SHP77 treated with DMSO at 0.1 percent for 48 hours (cell line): Measurements from ENCODE around the gene POC1A.

Experiments
- DNase-seq: peaks from one replicate; lab custom pipeline; 2025; lab: John Stamatoyannopoulos, UW

Gene POC1A

DNA sequence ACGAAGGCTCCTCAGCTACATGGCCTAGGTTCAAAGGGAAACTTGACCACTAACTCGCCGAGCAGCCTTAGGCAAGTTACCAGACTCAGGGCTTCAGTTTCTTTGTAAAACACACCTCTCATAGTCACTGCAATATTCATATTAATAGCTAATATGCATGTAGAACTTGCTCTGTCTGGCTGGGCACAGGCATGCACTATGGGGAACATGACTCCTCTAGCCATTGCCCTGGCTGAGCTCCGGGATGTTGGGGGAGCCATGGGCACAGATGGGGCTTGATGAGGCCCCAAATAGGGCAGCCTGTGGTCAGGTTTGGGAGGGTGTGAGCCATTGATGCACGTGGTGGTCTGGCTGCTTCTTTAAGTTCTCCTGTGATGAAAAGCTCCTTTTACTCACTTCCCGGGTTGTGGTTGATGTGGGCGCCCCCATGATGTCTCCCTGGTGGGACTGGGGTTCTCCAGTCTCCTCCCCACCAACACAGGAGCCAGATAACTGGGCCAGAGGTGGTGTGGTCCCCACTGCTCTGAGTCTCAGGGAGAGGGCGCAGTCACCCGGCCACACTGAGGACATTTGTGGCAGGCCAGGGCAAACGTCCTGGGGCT lies 68.4 kb downstream of the POC1A start:
- DNase-seq, result no peak

DNA sequence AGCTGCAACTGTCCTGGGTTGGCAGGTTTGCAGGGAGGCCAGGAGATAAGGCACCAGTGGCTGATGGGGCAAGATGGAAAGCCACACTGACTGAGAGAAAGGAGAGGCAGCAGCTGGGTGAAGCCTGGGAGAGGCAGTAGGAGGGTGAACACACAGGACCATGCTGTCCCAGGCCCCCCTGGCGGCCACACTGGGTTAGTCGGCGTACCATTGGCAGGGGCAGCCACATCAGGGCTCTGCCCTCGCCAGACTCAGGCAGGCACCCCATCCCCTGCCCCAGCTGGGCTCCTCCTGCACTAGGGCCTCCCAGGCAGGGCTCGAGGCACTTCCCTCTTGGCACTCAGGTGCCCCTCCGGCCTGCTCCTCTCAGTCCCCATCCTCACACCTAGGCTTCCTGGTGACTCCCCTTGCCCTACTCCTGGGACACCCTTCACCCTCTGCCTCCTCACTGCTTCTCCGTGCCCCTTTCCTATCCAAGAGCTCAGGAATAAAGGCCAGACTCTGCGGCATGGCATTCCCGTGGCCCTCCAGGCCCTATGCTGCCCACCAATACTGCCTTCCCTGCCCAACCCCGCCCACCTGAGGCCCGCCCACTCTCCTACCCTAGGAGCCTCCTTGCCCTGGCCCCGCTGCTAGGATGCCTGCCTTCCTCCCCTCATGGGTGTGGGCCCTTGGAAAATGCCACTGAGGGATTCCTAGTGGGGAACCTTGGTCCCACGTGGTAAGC lies 69.1 kb downstream of the POC1A start:
- DNase-seq, result no peak

DNA sequence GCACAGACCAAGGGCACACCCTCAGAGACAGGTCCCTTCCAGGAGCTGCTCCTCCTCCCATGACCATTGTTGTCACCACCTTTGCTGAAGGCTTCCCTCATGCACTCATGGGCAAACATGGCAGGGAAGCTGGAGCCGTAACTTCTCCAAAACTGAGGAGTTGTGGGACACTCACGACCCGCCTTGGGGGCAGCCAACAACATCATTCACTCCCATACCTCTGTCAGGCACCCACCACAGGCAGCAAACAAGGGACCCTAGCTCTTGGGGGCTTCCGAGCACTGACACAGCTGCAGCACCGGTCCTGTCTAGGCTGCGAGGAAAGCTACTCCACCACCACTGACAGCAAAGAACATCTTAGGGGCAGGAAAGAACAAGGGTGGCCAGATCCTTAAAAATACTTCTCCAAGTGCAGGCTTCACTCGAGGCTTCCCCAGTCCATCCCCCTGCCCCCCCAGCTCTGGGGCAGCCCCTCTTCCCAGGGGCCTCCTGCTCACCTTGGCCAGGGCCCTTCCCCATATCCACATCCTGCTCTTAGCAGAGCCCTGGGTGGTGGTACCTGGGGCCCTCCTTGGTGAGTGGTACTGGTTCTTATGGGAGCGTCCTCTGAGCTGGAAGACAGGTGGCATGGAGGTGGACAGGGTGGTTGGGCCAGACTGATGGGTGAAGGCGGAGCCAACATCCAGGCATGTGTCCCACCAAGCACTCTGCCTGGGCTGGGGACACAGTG lies 69.8 kb downstream of the POC1A start:
- DNase-seq, result no peak

DNA sequence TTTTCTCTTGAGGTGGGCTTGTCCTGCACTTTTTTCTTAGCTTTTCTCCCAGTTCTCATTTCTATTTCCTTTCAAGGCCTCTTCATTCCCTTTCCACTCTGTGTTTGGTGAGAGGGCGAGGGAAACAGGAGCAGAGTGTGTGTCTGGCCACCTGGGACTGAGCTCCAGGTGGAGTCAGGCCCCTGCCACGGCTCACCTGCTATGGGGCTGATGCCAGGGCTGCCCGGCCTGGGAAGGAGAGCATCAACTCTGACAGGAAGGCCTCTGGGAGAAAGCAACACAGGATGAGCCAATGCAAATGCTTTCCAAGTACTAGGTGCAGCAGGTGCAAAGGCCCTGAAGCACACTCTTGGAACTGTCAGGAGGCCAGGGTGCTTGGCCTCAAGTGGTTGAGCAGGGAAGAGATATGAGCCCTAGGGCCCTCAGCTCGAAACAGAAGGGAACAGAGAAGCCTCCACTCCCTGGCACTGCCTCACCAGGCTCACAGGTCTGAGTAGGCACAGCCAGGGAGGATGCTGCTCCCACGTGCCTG lies 70.6 kb downstream of the POC1A start:
- no peak for DNase-seq

DNA sequence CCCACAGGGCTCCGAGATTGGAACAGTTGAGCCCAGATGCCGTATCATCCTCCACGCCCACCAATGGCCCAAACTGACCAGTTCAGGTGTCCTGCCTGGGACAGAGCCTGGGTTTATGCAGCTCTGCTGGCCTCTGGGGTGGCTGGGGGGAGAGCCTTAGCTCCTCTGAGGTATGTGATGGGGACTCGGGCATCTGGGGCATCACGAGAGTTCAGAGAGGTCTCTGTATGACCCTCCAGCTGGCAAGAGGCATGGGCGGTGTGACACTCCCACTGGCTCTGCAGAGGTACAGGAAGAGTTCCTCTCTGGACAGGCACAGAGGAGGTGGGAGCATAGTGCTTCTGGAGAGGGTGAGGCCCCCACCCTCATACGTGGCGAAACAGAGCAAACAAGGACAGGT lies 71.3 kb downstream of the POC1A start:
- no peak for DNase-seq

DNA sequence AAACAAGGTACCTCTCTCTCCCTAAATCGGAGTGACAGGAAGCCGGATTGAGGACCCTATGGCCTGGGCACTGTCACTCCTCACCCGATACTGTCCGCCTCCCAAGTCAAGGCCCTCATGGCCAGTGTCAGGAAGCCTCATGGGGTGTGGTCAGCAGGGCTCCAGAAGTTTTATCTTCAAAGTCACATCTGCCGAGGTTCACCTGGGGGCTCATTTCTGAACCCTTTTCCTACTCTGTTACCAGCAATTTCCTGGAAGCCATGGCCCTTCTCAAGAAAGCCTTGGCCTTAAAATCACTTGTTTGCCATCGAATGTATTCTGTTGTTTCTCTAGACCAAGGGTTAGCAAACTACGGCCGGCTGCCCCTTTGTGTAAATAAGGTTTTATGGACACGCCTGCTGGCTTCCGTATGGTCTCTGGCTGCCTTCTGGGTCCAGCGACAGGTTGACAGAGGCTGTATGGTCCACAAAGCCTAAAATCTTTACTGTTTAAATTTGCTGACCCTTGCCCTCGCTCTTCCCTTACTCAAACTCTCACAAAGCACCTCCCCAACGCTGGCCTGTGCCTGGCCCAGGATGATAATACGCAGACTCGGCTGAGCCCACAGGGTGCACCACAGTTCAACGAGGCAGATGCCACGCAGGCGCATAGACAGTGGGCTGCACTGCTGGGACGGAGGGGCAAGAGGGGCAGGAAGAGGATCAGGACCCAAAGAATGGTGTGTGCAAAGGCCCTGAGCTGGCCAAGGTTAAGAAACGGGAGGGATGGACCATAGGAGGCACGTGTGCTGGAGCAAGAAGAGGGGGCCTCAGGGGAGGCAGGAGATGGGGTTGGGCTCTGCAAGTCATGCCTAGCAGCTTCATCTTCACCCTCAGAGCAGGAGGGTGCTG lies 73.1 kb downstream of the POC1A start:
- no peak for DNase-seq

DNA sequence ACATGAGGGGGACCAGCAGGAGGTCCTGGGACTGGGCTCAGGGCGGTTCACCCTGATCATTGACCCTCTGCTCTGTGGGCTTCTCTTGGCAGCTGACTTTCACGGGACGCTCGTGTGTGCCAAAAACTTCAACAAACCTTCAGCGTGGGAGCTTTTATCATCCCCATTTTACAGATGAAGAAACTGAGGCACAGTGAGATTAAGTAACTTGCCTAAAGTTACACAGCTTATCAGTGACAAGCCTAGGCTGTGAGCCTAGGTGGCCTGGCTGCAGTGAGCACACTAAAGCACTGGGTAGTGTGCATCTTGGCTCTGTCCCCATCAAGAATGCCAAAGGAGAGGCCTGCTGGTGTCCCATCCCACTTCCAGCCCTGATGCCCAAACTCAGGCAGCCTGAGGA lies 74.3 kb downstream of the POC1A start:
- DNase-seq, result no peak

DNA sequence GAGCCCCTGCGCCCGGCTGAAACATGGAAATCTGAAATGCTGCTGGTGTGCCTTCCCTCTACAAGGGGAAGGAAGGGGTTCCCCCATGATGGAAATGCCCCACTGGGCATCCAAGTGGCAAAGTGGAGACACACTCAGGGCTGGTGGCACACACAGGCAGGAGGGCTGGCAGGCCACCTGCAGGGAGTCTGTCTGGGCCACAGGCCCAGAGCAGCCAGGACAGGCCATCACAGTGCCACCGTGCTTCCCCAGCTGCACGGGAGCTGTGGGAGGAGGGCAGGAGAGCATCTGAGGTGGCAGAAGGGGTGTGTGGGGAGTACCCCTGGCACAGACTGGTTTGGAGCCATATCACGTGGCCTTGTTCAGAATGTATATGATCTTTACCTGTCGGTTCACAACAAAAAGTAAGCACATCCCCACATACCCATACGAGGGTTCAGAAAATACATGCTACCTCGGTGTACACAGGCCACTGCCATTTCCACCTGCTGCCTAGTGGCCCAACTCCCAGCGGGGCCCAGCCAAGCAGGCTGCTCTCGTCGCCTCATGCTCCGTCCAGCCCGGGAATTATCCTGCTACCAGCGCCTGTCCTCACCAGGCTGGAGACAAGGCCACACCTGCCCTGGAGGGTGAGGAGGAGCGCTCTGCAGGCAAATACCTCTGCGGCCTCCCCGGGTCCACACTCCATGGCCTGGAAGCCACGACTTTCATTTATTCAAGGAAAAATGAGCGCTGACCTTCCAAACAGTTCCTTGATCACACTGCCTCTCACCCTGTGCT lies 75.3 kb downstream of the POC1A start:
- no peak for DNase-seq

DNA sequence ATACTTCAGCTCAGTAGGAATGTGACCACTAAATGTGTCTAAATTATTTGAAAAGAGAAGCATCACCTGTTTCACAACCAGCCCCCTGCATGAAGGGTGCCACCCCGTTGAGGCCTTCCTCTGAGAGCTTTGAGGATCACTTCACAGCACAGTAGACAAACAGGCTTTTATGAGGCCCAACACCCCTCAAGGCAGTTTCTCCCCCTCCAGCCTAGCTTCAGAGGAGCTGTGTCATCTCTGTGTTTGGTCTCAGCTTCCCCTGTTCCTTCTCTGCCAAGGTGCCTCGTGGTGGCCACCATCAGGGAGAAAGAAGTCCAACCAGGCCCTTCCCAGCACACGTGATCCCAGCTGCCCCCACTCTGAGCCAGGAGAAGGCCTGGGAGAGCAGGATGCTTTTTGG lies 76.3 kb downstream of the POC1A start:
- DNase-seq, result no peak

DNA sequence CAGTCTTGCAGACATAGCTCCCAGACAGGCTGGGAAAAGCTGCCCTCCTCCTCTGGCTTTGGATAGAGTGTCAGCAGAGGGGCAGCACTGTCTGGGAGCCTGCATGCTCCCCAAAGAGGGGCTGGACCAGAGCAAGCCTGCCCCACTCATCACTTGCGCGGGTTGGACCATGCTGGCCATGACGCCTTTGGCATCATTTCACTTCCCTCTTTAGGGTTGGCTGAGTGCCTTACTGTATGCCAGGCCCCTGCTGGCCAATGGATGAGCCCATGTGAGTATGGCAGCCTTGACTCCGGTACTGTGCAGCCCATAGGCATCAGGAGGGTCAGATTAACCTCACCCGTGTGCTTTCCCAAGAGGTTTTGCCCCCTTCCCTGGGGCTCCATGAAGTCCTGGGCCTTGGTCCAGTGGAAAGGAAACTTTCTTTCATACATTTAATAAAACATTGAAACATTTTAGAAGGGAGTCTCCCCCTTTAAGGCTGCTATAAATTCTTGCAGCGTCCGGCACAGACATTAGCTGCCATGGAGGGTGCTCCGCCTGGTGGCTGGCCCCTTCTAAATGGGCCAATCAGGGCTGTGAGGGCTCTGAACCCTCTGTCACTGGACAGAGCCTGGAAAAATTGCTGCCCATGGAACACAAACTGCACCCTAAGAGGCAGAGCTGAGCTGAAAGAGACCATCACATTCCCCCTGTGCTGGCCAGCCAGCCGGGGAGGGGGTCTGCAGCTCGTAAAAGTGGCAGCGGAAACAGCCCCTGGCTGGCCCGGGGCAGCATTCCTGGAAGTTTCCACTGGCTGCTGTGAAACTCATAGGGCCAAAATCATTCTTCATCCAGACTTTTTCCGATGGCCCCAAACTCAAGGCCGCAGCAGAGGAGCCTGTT lies 77.1 kb downstream of the POC1A start:
- no peak for DNase-seq

DNA sequence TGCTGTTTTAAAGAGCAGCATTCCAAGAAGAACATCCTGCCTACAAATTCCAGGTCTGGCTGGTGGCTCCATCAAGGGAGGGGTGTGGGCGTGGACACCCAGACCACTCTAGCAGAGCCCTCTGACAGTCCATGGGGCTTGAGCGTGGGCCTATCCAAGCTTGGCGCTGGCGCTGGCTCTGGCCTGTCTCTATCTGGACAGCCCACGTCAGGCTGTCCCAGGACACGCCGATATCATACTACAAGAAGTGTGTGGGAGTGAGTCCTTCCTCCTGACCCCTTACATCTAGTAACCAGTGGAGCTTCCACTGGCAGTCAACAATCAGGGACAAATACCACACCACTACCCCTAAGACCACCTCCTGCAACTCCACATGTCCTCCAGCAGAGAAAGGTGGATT lies 80.7 kb downstream of the POC1A start:
- DNase-seq, result no peak

DNA sequence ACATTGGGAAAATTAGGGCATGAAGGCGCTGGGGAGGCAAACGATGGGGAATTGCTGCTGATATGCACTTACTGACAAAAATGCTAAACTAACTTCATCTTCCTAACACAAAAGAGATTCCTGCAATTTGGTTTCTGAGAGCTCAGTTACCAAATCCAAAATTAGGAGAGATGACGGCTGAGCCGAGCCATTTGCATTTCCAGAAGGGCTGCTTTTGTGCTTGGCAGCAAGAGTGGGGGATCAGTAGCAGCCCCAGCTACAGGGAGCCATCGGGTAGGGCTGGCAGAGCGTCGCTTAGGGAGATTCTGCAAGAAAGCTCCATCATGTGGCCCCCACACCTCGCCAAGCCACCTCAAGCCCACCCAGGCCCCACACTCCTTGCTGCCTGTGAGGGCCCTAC lies 81.8 kb downstream of the POC1A start:
- no peak for DNase-seq

DNA sequence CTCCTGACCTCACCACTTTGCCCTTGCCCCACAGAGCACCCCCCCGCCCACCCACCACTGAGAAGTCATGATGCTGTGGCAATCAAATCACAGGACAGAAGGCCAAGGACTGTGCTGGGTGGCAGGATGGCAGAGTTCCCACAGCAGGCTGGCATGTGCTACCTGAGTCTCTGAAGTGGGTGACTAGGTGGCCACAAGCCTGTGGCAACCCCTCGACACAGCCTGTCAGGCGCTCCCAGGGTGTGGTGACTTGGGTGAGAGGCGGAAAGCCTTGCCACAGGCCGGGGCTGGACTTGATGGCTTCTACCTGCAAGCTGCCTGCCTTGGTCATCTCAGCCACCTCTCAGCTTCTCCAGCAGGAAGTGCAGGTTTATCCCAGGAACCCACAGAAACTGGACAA lies 82.2 kb downstream of the POC1A start:
- DNase-seq, result no peak

DNA sequence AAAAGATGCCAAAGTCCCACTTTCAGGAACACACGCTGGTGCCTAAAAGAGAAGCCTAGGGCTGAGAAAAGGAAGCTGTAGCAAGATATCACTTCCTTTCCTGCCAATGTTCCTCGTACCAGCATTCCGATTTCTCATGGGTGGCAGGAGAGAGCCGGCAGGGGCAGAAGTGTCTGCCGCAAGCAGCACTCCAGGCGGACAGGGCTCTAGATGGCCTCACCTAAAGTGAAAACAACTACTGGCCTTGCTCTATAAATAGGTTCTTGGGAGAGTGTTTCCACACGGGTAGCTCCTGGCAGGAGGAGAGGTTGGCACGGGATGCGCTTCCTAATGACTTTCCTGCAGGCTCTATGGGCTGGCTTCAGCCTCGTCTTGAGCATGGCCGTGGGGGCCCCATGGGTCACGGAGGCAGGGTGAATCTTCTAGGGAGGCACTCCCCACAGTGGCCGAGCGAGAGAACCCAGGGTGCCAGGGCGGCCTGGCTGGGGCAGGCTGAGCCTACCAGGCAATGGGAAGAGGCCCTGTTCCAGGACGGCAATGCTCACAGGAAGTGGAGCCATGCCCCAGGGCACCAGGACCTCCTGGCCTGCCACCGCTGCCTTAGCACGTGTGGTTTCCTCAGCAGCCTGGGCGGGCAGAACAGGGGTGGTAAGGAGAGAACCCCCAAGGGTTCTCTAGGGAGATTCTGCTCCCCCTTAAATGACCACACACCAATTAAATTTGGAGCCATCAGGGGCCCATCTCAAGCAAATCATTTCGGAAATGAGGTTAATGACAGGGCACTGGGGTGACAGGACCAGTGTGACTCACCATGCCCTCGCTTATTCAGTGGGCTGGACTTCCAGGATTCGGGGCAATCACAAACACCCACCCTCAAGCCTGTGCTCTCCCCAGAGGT lies 83.2 kb downstream of the POC1A start:
- no peak for DNase-seq

DNA sequence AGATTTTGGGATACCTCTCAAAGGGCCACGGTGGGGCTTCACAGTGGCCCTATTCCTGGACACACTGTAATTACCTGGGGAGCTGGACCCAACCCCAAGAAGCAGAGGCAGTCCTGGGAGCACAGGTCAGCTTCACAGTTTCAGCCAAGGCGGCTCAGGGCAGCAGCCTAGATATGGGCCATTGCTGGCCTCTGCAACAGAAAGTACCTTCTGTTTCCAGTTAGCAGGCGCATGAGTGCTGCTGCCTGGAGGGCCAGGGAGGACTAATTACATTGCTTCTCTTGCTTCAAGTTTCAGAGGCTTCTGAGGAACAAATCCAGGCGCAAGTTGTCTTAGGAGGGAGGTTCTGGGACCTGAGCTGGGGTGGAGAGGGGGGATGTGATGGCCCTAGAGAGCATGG lies 84.4 kb downstream of the POC1A start:
- DNase-seq, result no peak

DNA sequence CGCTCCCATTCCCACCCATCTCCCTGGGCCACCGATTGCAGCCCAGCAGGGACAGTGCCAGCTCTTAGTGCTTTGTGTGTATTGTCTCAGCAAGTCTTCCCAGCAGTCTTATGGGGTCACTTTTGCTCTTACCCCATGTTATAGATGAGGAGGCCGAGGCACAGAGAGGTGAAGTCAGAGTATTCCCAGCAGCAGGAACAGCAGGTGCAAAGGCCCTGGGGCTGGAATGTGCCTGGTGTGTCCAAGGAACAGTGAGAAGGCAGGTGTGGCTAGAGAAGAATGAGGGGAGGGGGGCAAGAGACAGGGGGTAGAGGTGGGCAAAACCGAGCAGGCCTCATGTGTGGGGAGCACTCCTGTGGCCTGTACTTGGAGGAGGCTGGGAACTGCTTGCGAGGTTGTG lies 85.1 kb downstream of the POC1A start:
- no peak for DNase-seq

DNA sequence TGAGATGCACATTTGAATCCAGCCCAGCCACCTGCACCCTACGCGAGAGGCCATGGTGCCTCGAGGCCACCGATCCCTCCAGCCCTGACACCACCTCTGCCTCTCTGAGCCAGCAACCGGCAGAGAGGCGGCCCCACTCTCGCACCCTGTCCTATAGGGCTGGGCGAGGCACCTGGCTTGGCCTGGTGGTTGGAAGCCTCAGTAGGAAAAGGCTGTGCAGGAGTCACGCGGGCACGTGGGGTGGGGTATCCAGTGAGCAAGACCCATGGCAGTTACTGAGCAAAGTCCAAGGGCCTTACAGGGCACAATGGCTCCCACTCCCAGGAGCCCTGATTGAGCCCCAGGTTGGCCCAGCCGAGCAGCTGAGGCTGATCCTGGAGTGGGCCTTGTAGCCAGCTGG lies 85.5 kb downstream of the POC1A start:
- no peak for DNase-seq

DNA sequence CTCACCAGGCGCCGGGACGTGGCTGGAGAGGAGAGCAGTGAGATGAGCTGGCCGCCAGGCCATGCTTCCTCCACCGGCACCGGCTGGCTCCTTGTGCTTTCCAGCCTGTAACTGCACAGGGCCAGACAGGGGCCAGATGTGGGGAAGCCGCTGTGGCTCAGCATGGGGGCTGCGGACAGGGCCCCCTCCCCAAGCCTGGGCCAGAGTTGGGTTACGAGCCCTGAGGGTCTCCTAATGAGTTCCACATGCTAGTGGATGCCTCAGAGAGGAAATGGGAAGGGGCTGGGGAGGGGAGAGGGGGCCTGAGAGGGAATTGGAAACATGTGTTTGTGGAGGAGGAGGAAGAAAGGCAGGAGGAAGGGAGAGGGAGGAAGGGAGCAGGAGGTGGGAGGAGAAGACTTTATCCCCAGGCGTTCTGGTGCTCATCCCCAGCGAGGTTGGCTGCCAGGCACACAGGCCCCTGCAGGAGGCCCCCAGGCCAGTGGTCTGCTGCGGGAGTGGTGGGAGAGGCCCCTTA lies 86.1 kb downstream of the POC1A start:
- no peak for DNase-seq

DNA sequence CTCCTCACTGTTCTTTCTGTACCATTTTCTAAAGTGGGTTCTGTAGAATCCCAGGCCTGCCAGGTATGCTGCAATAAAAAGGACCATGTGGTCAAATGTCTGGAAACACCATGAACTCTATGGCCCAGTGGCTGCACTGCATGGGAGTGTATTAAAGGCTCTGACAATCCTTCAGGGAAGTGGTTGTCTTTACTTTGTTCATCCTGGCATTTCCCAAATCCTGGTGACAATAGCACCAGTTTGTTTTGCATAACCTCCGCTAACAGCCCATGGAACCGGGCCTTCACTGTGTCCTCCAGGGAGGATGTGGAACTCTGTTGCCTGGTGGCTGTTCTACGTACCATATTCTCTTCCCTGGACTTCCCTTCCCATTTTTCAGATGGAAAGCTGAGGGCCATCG lies 86.7 kb downstream of the POC1A start:
- no peak for DNase-seq
